Measurements from ENCODE around the gene DEFB124.
"Not testable (repeated sequence)": the region's sequence is repeated elsewhere in the genome, so short reads cannot be mapped to it uniquely, and the experiment has no call there.

DEFB124 gene

DNA sequence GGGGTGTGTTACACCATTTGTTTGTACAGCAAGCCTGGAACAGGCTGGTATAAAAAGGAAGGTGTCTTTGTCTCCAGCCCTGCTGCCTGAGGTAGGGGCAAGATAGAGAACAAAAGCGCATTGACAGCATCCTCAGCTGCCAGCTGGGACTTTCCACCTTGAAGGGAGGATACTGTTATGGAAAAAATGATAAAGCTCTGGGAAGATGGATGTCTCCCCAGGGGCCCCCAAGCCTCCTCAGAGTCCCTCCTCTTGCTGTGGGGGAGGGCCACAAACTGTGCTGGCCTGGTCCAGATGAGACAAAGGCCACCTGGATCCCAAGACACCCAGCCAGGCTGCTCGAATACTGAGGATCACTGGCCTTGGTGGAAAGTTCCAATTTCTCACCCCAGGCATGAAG is 13.2 kb upstream of the DEFB124 start:
- no peak for DNase-seq (ENCODE audit: low spot score)

DNA sequence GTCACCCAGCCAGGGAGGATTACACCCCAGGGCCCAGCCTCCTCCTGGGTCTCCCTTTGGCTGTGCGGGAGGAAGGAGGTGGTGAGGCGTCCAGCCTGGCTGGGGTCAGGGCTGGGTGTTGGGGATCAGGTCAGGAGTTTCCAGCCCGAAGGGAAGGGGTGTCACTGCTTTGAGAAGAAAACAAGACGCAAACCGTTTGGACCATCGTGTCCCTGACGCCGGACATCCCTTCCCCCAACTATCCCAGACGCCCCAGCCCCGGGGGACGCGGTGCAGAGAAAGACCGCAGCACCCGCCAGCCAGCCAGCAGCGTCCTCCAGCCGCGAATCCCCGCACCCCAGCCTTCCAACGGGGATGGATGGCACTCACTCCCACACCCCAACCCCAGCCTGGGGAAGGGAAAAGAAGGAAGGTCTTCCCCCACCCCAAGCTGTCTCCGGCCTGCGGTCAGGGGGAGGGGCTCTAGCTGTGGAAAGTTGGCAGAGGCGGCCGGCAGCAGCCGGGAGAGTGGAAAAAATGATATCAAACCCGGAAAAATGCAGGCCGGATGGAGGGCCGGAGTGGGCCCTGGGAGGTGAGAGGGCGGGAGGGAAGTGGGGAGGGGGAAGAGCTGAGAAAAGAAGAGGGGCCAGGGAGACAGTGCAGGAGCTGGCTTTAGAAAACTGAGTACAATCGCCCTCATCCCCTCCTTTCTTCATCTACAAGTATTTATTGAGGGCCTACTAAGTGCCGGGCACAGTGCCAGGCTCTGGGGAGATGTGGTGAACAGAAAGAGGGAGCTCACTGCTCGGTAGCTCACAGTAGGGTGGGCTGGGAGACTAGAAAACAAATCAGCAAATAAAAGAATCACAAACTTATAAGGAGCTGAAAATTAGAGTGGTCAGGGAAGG is 10.8 kb upstream of the DEFB124 start:
- DNase-seq (ENCODE audit: low spot score): no peak

DNA sequence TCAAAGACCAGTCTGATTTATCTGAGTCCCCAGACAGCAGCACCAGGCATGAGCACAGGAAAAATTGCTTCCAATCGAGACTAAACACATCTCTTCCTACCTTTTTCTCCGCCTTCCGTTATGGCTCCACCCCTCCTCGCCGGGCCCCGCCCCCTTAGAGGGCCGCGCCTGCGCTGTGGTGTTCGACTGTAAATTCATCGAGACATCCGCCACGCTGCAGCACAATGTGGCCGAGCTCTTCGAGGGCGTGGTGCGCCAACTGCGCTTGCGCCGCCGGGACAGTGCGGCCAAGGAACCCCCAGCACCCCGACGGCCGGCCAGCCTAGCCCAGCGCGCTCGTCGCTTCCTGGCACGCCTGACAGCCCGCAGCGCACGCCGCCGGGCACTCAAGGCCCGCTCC is 9.1 kb upstream of the DEFB124 start:
- no peak for DNase-seq (ENCODE audit: low spot score)

DNA sequence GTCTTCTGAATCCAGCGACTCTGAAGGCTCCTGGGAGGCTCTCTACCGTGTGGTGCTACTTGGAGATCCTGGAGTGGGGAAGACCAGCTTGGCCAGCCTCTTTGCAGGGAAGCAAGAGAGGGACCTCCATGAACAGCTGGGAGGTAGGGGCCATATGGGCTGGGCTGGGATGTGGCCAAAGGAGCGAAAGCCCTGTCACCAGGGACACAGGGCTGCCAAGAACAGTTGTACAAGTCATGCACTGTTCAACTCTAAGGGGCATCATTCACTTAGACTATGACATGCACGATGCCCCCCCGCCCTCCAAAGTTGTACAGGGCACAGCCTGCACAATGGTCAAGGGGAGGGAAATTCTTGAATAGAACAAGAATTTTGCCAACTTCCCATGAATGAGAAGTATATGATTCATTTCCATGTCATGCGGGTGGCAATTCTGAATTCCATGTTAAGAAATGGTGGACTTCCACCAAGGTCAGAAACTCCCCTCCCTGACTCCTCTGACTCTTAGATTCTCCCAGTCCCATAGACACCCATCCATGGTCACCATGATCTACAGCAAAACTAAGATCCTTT is 1.8 kb upstream of the DEFB124 start:
- no peak for DNase-seq (ENCODE audit: low spot score)

DNA sequence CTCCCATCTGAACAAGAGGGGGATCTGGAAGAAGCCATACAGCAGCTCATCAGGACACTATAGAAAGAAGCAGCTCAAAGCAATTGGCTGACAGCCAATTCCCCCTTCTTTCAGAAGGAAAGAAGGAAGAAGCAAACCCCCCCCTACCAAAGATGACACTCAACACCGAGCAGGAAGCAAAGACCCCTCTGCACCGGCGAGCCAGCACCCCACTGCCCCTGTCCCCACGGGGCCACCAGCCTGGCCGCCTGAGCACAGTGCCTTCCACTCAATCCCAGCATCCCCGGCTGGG is 1.3 kb upstream of the DEFB124 start:
- no peak for DNase-seq (ENCODE audit: low spot score)

DNA sequence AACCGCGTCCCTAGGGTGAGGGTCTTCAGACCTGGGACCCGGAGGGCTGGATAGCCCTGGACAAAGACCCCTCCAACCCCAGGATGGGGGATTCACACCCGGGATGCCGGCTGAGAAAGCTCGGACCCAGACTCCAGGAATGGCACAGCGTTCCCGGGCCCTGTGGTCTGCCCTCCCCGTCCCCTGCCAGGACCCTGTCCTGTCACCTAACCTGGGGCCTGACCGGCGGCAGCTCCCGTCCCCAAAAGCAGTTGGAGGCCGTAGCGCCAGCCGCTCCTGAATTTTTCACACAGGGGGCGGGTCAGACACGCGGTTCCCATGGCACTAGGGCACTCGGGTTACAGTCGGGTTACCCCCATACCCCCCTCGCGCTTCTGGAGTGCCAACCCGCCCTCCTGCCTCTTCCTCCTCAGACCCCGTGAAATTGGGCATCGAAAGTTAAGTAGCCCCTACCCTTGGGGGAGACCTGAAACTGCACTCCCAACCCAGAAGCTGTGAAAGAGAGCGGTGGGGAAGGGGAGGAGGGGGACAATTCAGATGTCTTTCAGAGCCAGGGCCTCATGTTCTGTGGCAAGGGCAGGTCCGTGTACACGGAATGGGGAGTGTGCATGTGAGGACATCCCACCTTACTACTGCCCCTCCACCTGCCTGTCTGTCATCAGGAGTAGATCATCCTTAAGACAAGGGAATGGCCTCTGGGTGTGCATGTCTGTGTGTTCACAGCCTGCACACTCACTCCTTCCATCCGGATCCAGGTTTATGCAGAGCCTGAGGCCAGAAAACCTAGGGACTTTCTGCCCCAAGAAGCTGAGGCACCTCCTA is 756 bp upstream of the DEFB124 start:
- no peak for DNase-seq (ENCODE audit: low spot score)

DNA sequence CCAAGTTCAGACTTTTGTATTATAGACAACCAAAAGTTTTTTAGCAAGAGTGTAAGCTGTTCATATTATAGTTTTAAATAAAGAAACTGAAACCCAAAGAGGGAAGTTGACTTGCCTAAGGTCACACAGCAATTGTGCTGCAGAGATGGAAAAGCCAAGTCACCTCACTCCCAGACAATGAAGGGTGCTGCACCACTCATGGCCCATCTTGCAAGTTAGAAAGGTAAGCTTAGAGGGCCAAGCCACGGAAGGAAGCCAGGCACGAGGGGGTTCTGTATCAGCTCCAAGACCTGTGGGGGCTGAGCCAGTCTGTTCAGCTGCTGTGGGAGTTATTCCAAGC is 860 bp downstream of the DEFB124 start:
- no peak for DNase-seq (ENCODE audit: low spot score)

DNA sequence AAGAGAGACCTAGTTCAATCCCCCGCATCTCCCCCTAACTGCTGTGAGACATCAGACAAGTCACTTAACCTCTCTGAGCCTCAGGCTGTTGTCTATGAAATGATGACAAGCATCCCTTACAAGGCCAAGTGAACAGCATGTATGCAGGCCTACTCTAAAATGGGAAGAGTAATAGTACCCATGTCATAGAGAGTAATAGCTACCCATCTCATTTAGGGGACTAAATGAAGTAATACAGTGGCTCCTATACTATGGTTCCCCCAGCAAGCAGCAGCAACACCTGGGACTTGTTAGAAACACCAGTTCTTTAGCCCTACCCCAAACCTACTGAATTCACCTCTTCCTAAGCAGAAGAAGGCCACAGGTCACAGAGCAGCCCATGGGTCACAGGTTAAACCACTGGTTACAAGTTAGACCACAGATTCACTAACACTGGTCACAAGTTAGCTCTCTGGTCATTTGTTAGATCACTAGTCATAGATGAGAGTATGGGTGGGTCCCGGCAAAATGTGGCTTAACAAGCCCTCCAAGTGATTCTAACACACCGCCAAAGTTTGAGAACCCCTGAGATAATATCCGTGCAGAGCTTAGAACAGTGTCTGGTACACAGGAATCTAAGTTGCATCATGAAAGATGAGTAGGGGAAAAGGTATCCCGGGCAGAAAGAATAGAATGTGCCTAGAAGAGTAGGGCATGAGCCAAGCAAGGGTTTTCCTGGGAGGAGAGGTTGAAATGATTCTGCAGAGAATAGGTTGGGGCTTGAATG is 1.4 kb downstream of the DEFB124 start:
- DNase-seq (ENCODE audit: low spot score): no peak

DNA sequence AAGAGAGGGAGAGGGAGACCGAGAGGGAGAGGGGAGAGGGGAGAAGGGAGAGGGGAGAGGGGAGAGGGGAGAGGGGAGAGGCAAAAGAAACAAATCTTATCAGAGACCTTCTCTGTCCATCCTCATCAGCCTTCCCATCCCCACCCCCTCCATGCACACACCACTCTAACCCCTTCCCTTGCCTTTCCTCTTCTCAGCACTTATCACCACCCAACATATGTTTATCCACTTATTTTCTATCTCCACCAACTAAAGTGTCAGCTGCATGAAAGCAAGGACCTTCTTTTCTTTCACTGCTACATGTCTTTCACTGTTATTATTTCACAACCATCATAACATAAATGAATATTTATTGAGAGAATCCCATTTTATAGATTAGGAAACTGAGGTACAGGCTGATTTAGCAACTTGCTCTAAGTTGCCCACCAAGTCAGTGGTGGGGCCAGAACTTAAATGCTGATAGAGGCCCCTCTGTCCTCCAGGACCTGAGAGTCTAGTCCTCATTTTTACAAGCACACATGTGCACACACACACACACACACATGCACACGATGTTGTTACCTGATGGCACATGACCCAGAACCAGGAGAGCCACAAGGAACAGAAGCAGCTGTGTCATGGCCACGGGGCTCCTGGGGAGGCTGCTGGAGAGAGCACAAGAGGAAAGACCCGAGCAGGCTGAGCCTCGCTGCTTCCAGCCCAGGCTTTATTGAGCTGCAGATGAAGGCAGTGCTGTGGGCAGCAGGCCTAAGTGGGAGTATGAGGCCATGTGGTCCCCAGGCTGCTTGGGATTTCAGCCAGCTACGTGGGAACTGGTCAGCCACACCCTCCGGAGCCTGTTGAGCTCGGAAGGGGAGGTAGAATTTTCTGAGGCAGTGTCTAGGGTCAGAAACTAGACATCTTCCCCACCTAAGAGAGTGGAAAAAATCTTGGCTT is 2.3 kb downstream of the DEFB124 start:
- no peak for DNase-seq (ENCODE audit: low spot score)

DNA sequence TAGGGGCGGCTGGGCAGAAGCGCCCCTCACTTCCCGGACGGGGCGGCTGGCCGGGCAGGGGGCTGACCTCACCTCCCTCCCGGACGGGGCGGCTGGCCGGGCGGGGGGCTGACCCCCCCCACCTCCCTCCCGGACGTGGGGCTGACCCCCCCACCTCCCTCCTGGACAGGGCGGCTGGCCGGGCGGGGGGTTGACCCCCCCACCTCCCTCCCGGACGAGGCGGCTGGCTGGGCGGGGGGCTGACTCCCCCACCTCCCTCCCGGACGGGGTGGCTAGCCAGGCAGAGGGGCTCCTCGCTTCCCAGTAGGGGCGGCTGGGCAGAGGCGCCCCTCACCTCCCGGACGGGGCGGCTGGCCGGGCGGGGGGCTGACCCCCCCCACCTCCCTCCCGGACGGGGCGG is 4.0 kb downstream of the DEFB124 start:
- DNase-seq (ENCODE audit: low spot score): not testable (repeated sequence)

DNA sequence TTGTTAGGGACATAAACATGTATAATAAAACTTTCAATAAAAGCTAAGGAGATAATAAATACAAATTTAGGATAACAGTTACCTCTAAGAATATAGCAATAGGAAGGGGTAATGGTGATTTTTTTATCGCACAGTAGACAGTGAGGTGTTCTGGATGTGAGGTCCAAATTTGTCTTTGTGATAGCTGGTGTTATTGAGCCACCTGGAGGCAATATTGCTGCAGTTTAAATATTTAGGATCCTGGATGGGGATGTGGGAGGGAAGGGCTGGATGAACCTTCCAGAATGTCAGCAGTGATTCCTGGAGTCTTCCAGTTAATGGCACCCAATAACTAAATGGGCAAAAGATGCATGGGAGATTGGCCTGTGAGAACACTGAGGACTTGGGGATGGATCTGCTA is 20.6 kb downstream of the DEFB124 start:
- DNase-seq (ENCODE audit: low spot score): no peak

DNA sequence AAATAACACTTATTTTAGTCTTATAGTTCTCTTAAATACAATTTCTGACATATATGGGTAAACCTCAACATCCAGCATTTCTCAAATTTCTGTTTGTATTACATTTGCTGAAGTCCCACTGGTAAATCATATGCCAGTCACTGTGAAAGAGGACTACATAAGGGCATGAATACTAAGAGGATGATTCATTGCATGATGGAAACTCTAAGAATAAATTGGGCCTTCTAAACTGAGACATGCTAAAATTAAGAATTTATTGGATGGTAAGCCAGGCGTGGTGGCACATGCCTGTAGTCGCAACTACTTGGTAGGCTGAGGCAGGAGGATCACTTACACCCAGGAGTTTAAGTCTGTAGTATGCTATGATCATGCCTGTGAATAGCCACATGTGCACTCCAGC is 22.4 kb downstream of the DEFB124 start:
- no peak for DNase-seq (ENCODE audit: low spot score)

DNA sequence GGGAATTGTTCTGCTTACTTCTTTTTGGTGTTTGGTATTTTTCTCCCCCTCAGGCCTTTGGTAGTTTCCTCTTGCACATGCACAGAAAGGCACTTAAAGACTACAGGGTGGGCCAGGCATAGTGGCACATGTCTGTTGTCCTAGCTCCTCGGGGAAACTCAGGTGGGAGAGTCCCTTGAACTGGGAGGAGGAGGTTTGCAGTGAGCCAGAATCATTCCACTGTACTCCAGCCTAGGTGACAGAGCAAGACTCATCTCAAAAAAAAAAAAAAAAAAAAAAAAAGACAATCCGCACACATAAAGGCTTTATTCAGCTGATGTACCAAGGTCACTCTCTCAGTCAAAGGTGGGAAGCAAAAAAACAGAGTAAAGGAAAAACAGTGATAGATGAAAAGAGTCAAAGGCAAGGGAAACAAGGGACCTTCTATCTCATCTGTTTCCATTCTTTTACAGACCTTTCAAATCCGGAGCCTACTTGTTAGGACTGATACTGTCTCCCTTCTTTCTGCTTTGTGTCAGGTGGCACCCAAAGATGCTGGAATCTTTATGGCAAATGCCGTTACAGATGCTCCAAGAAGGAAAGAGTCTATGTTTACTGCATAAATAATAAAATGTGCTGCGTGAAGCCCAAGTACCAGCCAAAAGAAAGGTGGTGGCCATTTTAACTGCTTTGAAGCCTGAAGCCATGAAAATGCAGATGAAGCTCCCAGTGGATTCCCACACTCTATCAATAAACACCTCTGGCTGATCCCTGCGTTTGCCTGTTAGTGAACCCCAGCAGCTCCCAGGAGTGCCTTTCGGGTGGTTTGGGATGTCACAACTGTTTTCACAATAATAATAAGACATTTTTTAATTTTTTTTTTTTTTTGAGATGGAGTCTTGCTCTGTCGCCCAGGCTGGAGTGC is 25.2 kb downstream of the DEFB124 start:
- no peak for DNase-seq (ENCODE audit: low spot score)

DNA sequence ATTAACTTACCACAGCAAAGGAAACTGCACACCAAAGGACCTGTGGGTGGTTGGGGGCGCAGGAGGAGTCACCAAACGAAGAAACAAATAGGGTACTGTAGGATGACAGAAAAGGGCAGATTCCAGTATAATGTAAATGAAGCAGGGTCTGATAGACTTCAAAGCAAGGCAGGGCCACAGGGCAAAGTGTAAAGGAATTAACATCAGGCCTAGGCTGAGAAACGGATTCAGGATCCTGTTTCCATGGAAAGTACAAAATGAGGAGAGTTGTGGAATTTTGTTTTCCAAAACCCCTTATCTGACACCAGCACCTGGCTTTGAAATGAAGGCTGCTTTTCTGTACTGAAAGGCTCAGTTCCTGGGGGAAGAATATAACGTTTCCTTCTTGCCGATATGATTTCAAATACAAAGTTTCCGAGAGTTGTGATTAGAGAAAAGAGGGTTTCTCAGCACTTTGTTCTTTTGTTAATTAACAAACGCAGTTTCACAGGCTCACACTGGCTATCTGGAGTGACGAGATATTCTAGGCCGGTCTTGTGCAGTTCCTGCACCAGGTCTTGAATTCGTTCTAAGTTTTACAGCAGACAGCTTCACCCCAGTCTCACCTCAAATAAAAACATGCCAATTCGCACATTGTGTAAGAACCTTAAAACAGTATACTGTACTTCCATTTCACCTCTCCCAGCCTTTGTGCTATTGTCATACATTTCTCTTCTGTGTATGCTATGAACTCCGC is 28.7 kb downstream of the DEFB124 start:
- DNase-seq (ENCODE audit: low spot score): no peak

DNA sequence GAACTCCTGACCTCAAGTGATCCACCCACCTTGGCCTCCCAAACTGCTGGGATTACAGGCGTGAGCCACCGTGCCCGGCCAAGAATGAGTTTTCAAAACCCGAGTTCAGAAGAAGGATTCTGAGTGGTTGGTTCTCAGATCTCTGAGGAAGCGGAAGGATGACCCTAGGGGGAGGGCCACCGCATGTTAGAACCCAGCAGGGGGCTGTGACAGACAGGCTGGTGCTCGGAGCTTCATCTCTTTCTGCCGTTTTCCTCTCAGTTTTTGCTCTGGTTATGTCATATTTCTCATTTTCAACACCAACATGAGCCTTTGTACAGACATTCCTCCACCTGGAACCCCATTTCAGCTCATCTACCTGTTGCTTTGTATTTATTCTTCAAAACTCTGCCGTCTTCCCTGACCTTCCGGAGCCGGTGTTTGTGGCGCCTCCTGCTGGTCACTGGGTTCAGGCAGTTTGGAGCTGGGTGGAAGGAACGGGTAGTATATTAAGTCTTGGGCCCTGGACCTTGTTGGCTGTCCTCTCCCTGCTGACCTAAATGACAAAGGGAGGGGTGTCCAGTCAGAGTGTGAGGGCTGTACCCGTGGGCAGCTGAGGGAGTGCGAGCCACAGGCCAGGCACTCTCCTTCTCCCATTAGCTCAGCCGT is 34.8 kb downstream of the DEFB124 start, which contains the start of gene DEFB123:
Gene DEFB123 (plus strand): TSS at position 621 of the 648 bp plus-strand sequence. CDS start 67 bp downstream, outside the sequence.
- DNase-seq (ENCODE audit: low spot score): no peak

DNA sequence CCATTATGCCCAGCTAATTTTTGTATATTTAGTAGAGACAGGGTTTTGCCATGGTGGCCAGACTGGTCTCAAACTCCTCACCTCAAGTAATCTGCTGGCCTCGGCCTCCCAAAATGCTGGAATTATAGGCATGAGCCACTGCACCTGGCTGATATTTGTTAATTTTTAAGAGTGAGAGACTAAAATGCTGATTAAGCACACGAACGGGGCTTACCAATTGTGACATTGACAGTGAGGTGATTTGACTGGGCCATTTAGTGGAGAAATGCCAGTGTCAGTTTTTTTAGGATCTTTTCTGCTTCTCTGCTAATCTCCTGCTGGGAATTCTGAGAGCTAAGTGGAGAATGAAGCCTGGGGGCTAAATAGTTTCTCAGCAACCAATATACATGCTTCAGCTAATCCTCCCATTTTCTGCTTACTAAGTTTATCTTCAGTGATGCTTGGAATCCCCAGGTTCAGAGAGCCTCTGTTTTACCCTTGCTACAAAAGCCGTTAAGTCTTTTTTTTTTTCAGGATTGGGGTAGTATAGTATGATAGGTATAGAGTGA is 44.3 kb downstream of the DEFB124 start:
- DNase-seq (ENCODE audit: low spot score): no peak

DNA sequence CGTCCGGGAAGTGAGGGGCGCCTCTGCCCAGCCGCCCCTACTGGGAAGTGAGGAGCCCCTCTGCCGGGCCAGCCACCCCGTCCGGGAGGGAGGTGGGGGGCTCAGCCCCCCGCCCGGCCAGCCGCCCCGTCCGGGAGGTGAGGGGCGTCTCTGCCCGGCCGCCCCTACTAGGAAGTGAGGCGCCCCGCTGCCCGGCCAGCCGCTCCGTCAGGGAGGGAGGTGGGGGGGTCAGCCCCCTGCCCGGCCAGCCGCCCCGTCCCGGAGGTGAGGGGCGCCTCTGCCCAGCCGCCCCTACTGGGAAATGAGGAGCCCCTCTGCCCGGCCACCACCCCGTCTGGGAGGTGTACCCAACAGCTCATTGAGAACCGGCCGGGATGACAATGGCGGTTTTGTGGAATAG is 47.4 kb downstream of the DEFB124 start:
- DNase-seq (ENCODE audit: low spot score): not testable (repeated sequence)

DNA sequence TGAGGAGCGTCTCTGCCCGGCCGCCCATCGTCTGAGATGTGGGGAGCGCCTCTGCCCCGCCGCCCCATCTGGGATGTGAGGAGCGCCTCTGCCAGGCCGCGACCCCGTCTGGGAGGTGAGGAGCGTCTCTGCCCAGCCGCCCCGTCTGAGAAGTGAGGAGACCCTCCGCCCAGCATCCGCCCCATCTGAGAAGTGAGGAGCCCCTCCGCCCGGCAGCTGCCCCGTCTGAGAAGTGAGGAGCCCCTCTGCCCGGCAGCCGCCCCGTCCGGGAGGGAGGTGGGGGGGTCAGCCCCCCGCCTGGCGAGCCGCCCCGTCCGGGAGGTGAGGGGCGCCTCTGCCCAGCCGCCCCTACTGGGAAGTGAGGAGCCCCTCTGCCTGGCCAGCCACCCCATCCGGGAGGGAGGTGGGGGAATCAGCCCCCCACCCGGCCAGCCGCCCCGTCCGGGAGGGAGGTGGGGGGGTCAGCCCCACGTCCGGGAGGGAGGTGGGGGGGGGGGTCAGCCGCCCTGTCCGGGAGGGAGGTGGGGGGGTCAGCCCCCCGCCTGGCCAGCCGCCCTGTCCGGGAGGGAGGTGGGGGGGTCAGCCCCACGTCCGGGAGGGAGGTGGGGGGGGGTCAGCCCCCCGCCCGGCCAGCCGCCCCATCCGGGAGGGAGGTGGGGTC is 47.9 kb downstream of the DEFB124 start:
- not testable (repeated sequence) for DNase-seq (ENCODE audit: low spot score)

Measured in activated CD4-positive, alpha-beta T cell treated with anti-CD3 and anti-CD28 coated beads, Interleukin-2, Interleukin-4, amounts not matched to agents 100 ng/mL and 50 ng/mL, durations not matched to agents 16 hours and 8 hours (primary cell).